Measurements from ENCODE around the gene MTA2.
"Not testable (repeated sequence)": the region's sequence is repeated elsewhere in the genome, so short reads cannot be mapped to it uniquely, and the experiment has no call there.

MTA2 gene

GRCh38 chr11:62601372-62602140 is at the start of gene MTA2:
Gene MTA2, minus strand, starts transcription at chr11:62601865. Its CDS starts 415 bp downstream, at chr11:62601450.
- DNase-seq = peak; percentile 100

- not testable (repeated sequence) for DNase-seq
Observed at GRCh38 chr11:62650283-62650682, 48.6 kb upstream of the MTA2 start.

DNA sequence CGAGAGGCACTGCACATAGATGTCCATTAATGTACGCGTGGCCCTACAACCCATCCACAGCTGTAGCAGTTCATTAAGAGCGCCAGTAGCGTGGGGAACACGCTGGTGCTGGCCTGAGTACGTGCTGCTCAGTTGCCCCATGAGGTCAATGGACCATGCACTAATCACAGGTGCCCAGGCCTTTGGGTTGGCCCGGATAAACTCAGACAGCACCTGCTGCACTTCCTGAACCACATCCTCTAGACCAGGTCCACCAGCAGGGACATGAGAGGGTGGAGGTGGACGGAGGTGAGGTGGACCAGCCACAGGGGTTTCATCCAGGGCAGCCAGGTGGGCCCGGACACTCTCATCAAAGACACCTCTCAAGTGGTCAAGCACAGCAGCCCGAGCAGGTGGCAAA is 47.8 kb upstream of the MTA2 start:
- no peak for DNase-seq

GRCh38 chr11:62648967-62649364 is 47.3 kb upstream of the MTA2 start:
- DNase-seq = no peak

- DNase-seq = no peak
Observed at GRCh38 chr11:62648185-62648966, 46.7 kb upstream of the MTA2 start.

DNA sequence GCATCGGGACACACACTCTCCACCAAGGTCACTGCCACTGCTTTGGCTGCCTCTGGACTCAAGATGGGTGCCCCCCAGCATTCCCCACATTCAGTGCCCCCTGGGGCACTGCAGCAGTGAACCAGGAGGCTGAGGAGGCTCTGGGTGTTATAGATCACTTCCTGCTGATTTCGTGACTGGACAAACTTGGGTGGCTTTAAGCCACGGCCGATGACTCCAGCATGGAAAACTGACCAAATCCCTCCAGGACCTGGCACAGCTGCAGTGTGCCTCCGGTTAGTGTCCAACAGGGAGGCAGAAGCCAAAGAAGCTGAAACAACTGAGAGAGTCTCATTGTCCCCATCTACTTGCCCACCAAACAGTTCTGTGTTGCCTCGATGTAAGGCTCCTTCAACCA is 45.9 kb upstream of the MTA2 start:
- no peak for DNase-seq

GRCh38 chr11:62646825-62647608 is 45.4 kb upstream of the MTA2 start:
- DNase-seq = no peak

- peak; percentile 100 for DNase-seq
Observed at GRCh38 chr11:62645946-62646824, 44.5 kb upstream of the MTA2 start, which contains the start of gene GANAB. Gene GANAB, minus strand, starts transcription at chr11:62646613. Its CDS starts 14 bp downstream, at chr11:62646599.

DNA sequence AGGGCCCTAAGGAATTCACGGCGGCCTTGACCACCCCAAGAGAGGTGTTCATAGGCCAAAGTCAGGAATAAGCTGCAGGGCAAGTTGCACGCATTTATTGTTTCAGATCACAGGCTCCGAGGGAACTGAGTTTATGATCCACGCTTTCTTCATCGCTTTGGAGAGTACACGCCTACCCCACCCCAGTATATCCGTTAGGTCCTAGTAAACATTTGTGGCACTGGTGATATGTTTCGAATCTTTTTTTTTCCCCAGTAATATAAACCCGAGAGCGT is 43.9 kb upstream of the MTA2 start:
- no peak for DNase-seq

DNA sequence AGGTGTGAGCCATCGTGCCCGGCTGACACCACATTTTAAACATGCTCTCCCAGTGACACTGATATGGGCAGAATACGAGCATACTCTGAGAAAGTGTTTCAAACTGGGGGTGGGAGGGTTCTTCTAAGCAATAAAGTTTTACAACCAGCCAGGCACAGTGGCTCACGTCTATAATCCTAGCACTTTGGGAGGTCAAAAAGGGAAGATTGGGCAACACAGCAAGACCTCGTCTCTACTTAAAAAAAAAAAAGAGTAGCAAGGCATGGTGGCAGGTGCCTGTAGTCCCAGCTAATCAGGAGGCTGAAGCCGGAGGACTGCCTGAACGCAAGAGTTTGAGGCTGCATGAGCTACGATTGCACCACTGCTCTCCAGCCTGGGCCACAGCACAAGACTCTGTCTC is 42.6 kb upstream of the MTA2 start:
- no peak for DNase-seq

DNA sequence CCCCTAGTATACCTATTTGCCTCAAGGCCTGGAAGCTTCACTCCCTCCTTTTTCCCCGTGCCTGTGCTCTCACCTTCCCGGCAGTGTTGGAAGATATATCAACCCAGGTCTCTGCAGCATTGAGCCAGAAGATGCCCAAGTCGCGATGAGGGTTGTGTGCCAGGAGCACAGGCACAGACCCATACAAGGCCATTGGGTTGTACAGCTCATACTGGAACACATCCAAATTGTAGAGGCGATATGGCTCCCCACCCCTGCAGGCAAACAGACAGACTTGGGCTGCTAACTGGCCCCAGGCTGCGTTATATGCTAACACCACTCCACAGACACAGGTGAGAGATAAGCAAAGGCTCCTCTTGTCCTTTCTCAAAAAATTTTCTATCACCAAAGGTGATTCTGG is 30.8 kb upstream of the MTA2 start:
- DNase-seq = no peak

DNA sequence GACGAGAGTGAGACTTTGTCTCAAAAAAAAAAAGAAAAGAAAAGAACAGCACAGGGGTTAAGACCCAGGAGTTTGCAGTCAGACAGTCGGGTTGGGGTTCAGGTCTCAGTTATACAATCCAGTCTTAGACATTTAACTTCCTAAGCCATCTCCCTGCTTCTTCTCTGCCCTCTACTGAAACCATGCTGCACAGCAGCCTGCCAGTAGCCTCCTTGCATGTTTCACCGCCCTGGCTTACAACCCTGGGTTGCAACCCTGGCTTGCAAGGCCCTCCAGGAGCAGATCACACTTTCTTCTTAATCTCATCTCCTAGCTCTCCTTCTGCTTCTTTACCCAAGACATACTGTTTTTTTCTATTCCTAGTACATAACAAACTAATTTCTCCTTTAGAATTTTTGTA is 26.0 kb upstream of the MTA2 start:
- DNase-seq = no peak

- no peak for DNase-seq
Observed at GRCh38 chr11:62622476-62623089, 20.9 kb upstream of the MTA2 start.

DNA sequence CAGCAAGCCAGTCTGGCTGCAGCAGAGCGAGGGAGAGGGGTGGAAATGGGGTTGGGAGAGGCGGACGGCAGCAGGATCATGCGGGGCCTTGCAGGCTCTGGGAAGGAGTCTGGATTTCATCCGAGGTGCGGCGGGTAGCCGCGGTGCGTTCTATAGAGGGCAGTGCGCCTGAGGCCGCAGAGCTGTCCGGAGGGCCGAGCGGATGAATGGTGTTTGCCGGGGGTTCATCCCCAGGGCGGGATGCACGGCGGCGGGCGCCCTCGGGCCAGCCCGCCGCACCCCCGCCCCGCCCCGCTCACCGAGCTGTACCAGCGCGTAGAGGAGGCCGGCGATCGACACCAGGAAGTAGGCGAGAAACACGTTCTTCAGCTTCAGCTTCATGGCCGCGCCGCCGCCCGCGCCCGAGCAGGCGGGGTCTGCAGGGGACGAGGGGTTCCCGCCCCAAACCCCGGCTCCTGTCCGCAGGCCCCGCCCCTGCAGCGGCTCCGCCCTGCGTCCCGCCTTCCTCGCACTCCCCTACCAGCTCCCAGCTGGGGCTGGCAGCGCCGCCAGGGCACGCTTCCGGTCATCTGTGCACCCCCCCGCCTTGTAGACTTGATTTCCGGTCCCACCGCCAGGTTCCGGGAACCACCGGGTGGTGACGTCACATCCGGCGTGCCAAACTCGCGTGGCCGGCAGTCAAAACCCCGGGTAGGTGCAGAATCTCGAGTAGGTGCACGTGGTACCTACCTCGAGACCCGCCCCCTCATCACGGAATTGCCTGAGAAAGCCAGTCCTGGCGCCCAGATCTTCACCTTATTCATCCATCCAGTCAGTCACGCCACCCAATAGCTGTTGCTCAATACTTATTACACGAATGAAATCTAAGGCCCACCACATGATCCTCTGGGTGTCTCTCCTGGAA is 20.2 kb upstream of the MTA2 start, which contains the start of gene B3GAT3:
B3GAT3 (minus strand) TSS at position 420 of the 904 bp plus-strand sequence; CDS start at position 381, 39 bp downstream.
- peak; percentile 99 for DNase-seq

- DNase-seq = no peak
Observed at GRCh38 chr11:62621027-62621566, 19.4 kb upstream of the MTA2 start.

DNA sequence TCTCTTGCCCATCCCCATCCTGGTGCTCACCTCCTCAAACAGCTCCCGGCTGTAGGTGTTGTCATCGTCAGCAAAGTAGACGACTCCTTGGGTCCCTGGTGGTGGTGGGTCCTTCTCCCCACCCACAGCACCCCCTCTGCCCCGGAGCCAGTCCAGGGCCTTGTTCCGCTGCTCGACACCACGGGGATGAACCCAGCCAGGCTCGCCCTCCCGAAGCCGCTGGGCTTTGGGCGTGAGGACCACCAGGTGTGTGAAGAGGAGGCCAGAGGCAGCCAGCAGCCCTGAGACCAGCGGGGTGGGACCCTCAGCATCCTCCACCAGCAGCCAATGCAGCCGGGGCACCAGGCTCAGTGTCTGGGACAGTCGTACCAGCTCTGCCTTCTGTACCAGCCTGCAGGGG is 15.3 kb upstream of the MTA2 start:
- not testable (repeated sequence) for DNase-seq

GRCh38 chr11:62615521-62615920 is 13.9 kb upstream of the MTA2 start:
- no peak for DNase-seq

- peak; percentile 80 for DNase-seq
Observed at GRCh38 chr11:62614275-62614674, 12.6 kb upstream of the MTA2 start.

DNA sequence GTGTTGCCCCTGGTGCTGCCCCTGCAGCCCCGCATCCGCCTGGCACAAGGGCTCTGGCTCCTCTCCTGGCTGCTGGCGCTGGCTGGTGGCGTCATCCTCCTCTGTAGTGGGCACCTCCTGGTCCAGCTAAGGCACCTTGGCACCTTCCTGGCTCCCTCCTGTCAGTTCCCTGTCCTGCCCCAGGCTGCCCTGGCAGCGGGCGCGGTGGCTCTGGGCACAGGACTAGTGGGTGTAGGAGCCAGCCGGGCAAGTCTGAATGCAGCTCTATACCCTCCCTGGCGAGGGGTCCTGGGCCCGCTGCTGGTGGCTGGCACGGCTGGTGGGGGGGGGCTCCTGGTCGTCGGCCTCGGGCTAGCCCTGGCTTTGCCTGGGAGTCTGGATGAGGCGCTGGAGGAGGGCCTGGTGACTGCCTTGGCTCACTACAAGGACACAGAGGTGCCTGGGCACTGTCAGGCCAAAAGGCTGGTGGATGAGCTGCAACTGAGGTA is 11.7 kb upstream of the MTA2 start:
- DNase-seq = no peak

All from activated effector memory CD4-positive, alpha-beta T cell treated with anti-CD3 and anti-CD28 coated beads, Interleukin-2, amount 50 U/mL, for 16 hours (primary cell).